ENCODE data around the gene TAPBPL.

TAPBPL gene

GRCh38 chr12:6444704-6445688, 6.8 kb upstream of the TAPBPL start, which contains the start of gene CD27:
CD27 (plus strand) TSS chr12:6444955; CDS start chr12:6445096, 141 bp downstream.
- Histone ChIP-seq H3K27me3 (replicated peaks in 2 of 5; ENCODE audit: control insufficient read depth in 4 of 5, insufficient read depth in 5 of 5, low read length in 4 of 5) (peaks cover 0 to 1% (median 0%) of the 10 kb centered on the region in 5 experiments), H3K4me3 (ENCODE audit: control insufficient read depth in 1 of 7, extremely low read depth in 1 of 7, insufficient read depth in 4 of 7, low read depth in 2 of 7, low read length in 6 of 7) (peak within 1 kb of the TSS in 1 of 7 experiments; percentile 10), H3K36me3 (ENCODE audit: control insufficient read depth in 4 of 4, insufficient read depth in 4 of 4, low read length in 3 of 4) (peaks cover 0 to 9% (median 2%) of the 10 kb centered on the region in 4 experiments), H3K9me3 (ENCODE audit: control extremely low read depth in 1 of 5, control insufficient read depth in 4 of 5, insufficient read depth in 2 of 5, low read depth in 1 of 5, low read length in 4 of 5) (no peaks in the 10 kb centered on the region), H3K4me1 (ENCODE audit: control extremely low read depth in 1 of 4, control insufficient read depth in 4 of 4, insufficient read depth in 4 of 4, low read length in 3 of 4) (peaks cover 12 to 45% (median 39%) of the 10 kb centered on the region in 4 experiments), H3K27ac (ENCODE audit: insufficient read depth in 1 of 2, low read depth in 1 of 2, low read length in 2 of 2, poor library complexity in 1 of 2, severe bottlenecking in 2 of 2) (no peak within 1 kb of the TSS)
- CTCF ChIA-PET: interaction anchor here (1.0 to 4.5 kb wide), 3 partner anchors 15 to 21 kb away, joined by 3 to 16 read pairs (median 15); no protein-coding TSS in a partner anchor
- POLR2A ChIA-PET: no interaction called here
- 93% methylated on average over 11 of the region's 16 CpGs for WGBS (ENCODE audit: insufficient coverage)
- no peak for DNase-seq

- Histone ChIP-seq H3K4me3 (ENCODE audit: control insufficient read depth in 1 of 7, extremely low read depth in 1 of 7, insufficient read depth in 4 of 7, low read depth in 2 of 7, low read length in 6 of 7) (peak overlapping the region in 4 of 7 experiments; percentile 81 to 98 (median 92)), H3K36me3 (ENCODE audit: control insufficient read depth in 4 of 4, insufficient read depth in 4 of 4, low read length in 3 of 4) (peaks cover 4 to 26% (median 16%) of the 10 kb centered on the region in 4 experiments), H3K27me3 (replicated peaks in 2 of 5; ENCODE audit: control insufficient read depth in 4 of 5, insufficient read depth in 5 of 5, low read length in 4 of 5) (no peaks in the 10 kb centered on the region), H3K9me3 (ENCODE audit: control extremely low read depth in 1 of 5, control insufficient read depth in 4 of 5, insufficient read depth in 2 of 5, low read depth in 1 of 5, low read length in 4 of 5) (no peaks in the 10 kb centered on the region), H3K27ac (ENCODE audit: insufficient read depth in 1 of 2, low read depth in 1 of 2, low read length in 2 of 2, poor library complexity in 1 of 2, severe bottlenecking in 2 of 2) (no peak overlapping the region), H3K4me1 (ENCODE audit: control extremely low read depth in 1 of 4, control insufficient read depth in 4 of 4, insufficient read depth in 4 of 4, low read length in 3 of 4) (peaks cover 5 to 33% (median 29%) of the 10 kb centered on the region in 4 experiments)
- no peak for DNase-seq
- ChIA-PET POLR2A (no interaction called here), CTCF (interaction anchor here (0.6 to 3.2 kb wide), 8 partner anchors 9 to 125 kb away, joined by 3 to 34 read pairs (median 9); partner anchors contain the start of gene VAMP1)
- WGBS (ENCODE audit: insufficient coverage): 96% methylated on average over 15 of the region's 16 CpGs
Measured at GRCh38 chr12:6450091-6450868, 1.6 kb upstream of the TAPBPL start.

GRCh38 chr12:6450869-6451347, 934 bp upstream of the TAPBPL start:
- peaks cover 4 to 28% (median 17%) of the 10 kb centered on the region in 4 experiments for H3K36me3 ChIP-seq (ENCODE audit: control insufficient read depth in 4 of 4, insufficient read depth in 4 of 4, low read length in 3 of 4)
- no peak for DNase-seq
- POLR2A ChIA-PET: interaction anchor here (0.6 to 1.7 kb wide), 3 partner anchors 10 to 15 kb away, joined by 3 to 15 read pairs (median 3); no protein-coding TSS in a partner anchor
- peaks cover 5 to 31% (median 28%) of the 10 kb centered on the region in 4 experiments for H3K4me1 ChIP-seq (ENCODE audit: control extremely low read depth in 1 of 4, control insufficient read depth in 4 of 4, insufficient read depth in 4 of 4, low read length in 3 of 4)
- WGBS (ENCODE audit: insufficient coverage): 0% methylated on average over 4 of the region's 11 CpGs
- CTCF ChIA-PET: interaction anchor here (0.8 to 3.2 kb wide), 8 partner anchors 10 to 40 kb away, joined by 3 to 34 read pairs (median 9); partner anchors contain the start of gene VAMP1
- H3K4me3 ChIP-seq (ENCODE audit: control insufficient read depth in 1 of 7, extremely low read depth in 1 of 7, insufficient read depth in 4 of 7, low read depth in 2 of 7, low read length in 6 of 7): peak overlapping the region; percentile 64 to 98 (median 93)
- peak overlapping the region; percentile 84 to 95 for H3K27ac ChIP-seq (ENCODE audit: insufficient read depth in 1 of 2, low read depth in 1 of 2, low read length in 2 of 2, poor library complexity in 1 of 2, severe bottlenecking in 2 of 2)
- H3K9me3 ChIP-seq (ENCODE audit: control extremely low read depth in 1 of 5, control insufficient read depth in 4 of 5, insufficient read depth in 2 of 5, low read depth in 1 of 5, low read length in 4 of 5): no peaks in the 10 kb centered on the region
- H3K27me3 ChIP-seq (replicated peaks in 2 of 5; ENCODE audit: control insufficient read depth in 4 of 5, insufficient read depth in 5 of 5, low read length in 4 of 5): no peaks in the 10 kb centered on the region

- 11% methylated on average over 8 of the region's 9 CpGs for WGBS (ENCODE audit: insufficient coverage)
- H3K27me3 ChIP-seq (replicated peaks in 2 of 5; ENCODE audit: control insufficient read depth in 4 of 5, insufficient read depth in 5 of 5, low read length in 4 of 5): no peaks in the 10 kb centered on the region
- peaks cover 5 to 37% (median 29%) of the 10 kb centered on the region in 4 experiments for H3K4me1 ChIP-seq (ENCODE audit: control extremely low read depth in 1 of 4, control insufficient read depth in 4 of 4, insufficient read depth in 4 of 4, low read length in 3 of 4)
- peak overlapping the region; percentile 64 to 98 (median 93) for H3K4me3 ChIP-seq (ENCODE audit: control insufficient read depth in 1 of 7, extremely low read depth in 1 of 7, insufficient read depth in 4 of 7, low read depth in 2 of 7, low read length in 6 of 7)
- CTCF ChIA-PET: interaction anchor here (1.5 to 3.2 kb wide), 6 partner anchors 10 to 126 kb away, joined by 4 to 34 read pairs (median 17); no protein-coding TSS in a partner anchor
- H3K27ac ChIP-seq (ENCODE audit: insufficient read depth in 1 of 2, low read depth in 1 of 2, low read length in 2 of 2, poor library complexity in 1 of 2, severe bottlenecking in 2 of 2): peak overlapping the region; percentile 84 to 95
- DNase-seq: no peak
- no peaks in the 10 kb centered on the region for H3K9me3 ChIP-seq (ENCODE audit: control extremely low read depth in 1 of 5, control insufficient read depth in 4 of 5, insufficient read depth in 2 of 5, low read depth in 1 of 5, low read length in 4 of 5)
- peaks cover 7 to 31% (median 23%) of the 10 kb centered on the region in 4 experiments for H3K36me3 ChIP-seq (ENCODE audit: control insufficient read depth in 4 of 4, insufficient read depth in 4 of 4, low read length in 3 of 4)
- POLR2A ChIA-PET: interaction anchor here (0.9 to 1.7 kb wide), 3 partner anchors 9 to 80 kb away, joined by 3 to 15 read pairs (median 4); no protein-coding TSS in a partner anchor
Measured at GRCh38 chr12:6452245-6452943, 552 bp downstream of the TAPBPL start.

- H3K4me1 ChIP-seq (ENCODE audit: control extremely low read depth in 1 of 4, control insufficient read depth in 4 of 4, insufficient read depth in 4 of 4, low read length in 3 of 4): peaks cover 5 to 37% (median 29%) of the 10 kb centered on the region in 4 experiments
- no peak for DNase-seq
- 64% methylated on average over 17 of the region's 17 CpGs for WGBS (ENCODE audit: insufficient coverage)
Measured at GRCh38 chr12:6452944-6453630, 1.2 kb downstream of the TAPBPL start.

More at GRCh38 chr12:6452944-6453630, 1.2 kb downstream of the TAPBPL start:
- POLR2A ChIA-PET: interaction anchor here (0.9 kb wide), 1 partner anchor 10 kb away, joined by 4 read pairs; no protein-coding TSS in a partner anchor
- Histone ChIP-seq H3K36me3 (ENCODE audit: control insufficient read depth in 4 of 4, insufficient read depth in 4 of 4, low read length in 3 of 4) (peaks cover 11 to 32% (median 28%) of the 10 kb centered on the region in 4 experiments), H3K27ac (ENCODE audit: insufficient read depth in 1 of 2, low read depth in 1 of 2, low read length in 2 of 2, poor library complexity in 1 of 2, severe bottlenecking in 2 of 2) (peak overlapping the region; percentile 84 to 95), H3K4me3 (ENCODE audit: control insufficient read depth in 1 of 7, extremely low read depth in 1 of 7, insufficient read depth in 4 of 7, low read depth in 2 of 7, low read length in 6 of 7) (peak overlapping the region; percentile 10 to 98 (median 93)), H3K9me3 (ENCODE audit: control extremely low read depth in 1 of 5, control insufficient read depth in 4 of 5, insufficient read depth in 2 of 5, low read depth in 1 of 5, low read length in 4 of 5) (no peaks in the 10 kb centered on the region), H3K27me3 (replicated peaks in 2 of 5; ENCODE audit: control insufficient read depth in 4 of 5, insufficient read depth in 5 of 5, low read length in 4 of 5) (no peaks in the 10 kb centered on the region)
- CTCF ChIA-PET: interaction anchor here (1.5 to 3.2 kb wide), 6 partner anchors 9 to 126 kb away, joined by 4 to 34 read pairs (median 16); no protein-coding TSS in a partner anchor
